ENCODE results near the gene PPM1H.
"Not testable (repeated sequence)": the region's sequence is repeated elsewhere in the genome, so short reads cannot be mapped to it uniquely, and the experiment has no call there.

Gene PPM1H

GRCh38 chr12:62771828-62772227, 163.1 kb downstream of the PPM1H start:
- no peak overlapping the region for H3K4me3 ChIP-seq (ENCODE audit: low read depth in 1 of 2, low read length in 2 of 2)
- H3K27ac ChIP-seq (ENCODE audit: low read depth, low read length), result no peak overlapping the region
- H3K27me3 ChIP-seq (ENCODE audit: control insufficient read depth in 1 of 2, insufficient read depth in 2 of 2, low read length in 2 of 2), result no peaks in the 10 kb centered on the region
- H3K36me3 ChIP-seq (ENCODE audit: insufficient read depth, low read length), result no peaks in the 10 kb centered on the region
- no peaks in the 10 kb centered on the region for H3K9me3 ChIP-seq (ENCODE audit: low read length)
- H3K9ac ChIP-seq (ENCODE audit: low read length), result no peak overlapping the region
- no peaks in the 10 kb centered on the region for H3K4me1 ChIP-seq (ENCODE audit: insufficient read depth, low read length)

DNA sequence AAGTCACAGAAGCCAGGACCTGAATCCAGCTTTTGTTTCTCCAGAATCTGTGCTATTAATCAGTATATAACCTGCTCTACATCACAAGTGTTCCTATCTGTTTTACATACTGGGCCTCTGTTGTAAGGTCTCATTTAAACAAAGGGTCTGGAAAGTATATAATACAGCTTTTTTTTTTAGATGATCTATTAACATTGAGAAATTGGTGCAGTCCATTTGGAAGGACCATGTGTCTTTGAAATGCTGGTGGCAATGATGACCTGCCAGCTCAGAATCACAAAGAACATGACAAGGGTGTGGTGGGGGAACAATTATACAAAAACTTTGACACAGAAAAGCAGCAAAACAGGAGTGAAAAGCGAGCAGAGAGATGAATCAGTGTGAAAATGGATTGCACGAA, 164.6 kb downstream of the PPM1H start:
- Histone ChIP-seq H3K9me3 (ENCODE audit: low read length) (no peaks in the 10 kb centered on the region), H3K36me3 (ENCODE audit: insufficient read depth, low read length) (no peaks in the 10 kb centered on the region), H3K9ac (ENCODE audit: low read length) (no peak overlapping the region), H3K27ac (ENCODE audit: low read depth, low read length) (no peak overlapping the region), H3K4me3 (ENCODE audit: low read depth in 1 of 2, low read length in 2 of 2) (no peak overlapping the region), H3K4me1 (ENCODE audit: insufficient read depth, low read length) (no peaks in the 10 kb centered on the region), H3K27me3 (ENCODE audit: control insufficient read depth in 1 of 2, insufficient read depth in 2 of 2, low read length in 2 of 2) (no peaks in the 10 kb centered on the region)

GRCh38 chr12:62769076-62769619, 165.8 kb downstream of the PPM1H start:
- no peaks in the 10 kb centered on the region for H3K27me3 ChIP-seq (ENCODE audit: control insufficient read depth in 1 of 2, insufficient read depth in 2 of 2, low read length in 2 of 2)
- H3K4me3 ChIP-seq (ENCODE audit: low read depth in 1 of 2, low read length in 2 of 2), result no peak overlapping the region
- no peaks in the 10 kb centered on the region for H3K4me1 ChIP-seq (ENCODE audit: insufficient read depth, low read length)
- H3K36me3 ChIP-seq (ENCODE audit: insufficient read depth, low read length), result no peaks in the 10 kb centered on the region
- no peak overlapping the region for H3K9ac ChIP-seq (ENCODE audit: low read length)
- H3K9me3 ChIP-seq (ENCODE audit: low read length), result no peaks in the 10 kb centered on the region
- H3K27ac ChIP-seq (ENCODE audit: low read depth, low read length), result no peak overlapping the region

GRCh38 chr12:62767946-62768345, 167.0 kb downstream of the PPM1H start:
- no peaks in the 10 kb centered on the region for H3K36me3 ChIP-seq (ENCODE audit: insufficient read depth, low read length)
- H3K4me1 ChIP-seq (ENCODE audit: insufficient read depth, low read length), result no peaks in the 10 kb centered on the region
- no peak overlapping the region for H3K4me3 ChIP-seq (ENCODE audit: low read depth in 1 of 2, low read length in 2 of 2)
- H3K9me3 ChIP-seq (ENCODE audit: low read length), result no peaks in the 10 kb centered on the region
- no peak overlapping the region for H3K27ac ChIP-seq (ENCODE audit: low read depth, low read length)
- H3K9ac ChIP-seq (ENCODE audit: low read length), result no peak overlapping the region
- no peaks in the 10 kb centered on the region for H3K27me3 ChIP-seq (ENCODE audit: control insufficient read depth in 1 of 2, insufficient read depth in 2 of 2, low read length in 2 of 2)

GRCh38 chr12:62767496-62767895, 167.5 kb downstream of the PPM1H start:
- Histone ChIP-seq H3K36me3 (ENCODE audit: insufficient read depth, low read length) (no peaks in the 10 kb centered on the region), H3K27ac (ENCODE audit: low read depth, low read length) (no peak overlapping the region), H3K9me3 (ENCODE audit: low read length) (no peaks in the 10 kb centered on the region), H3K4me1 (ENCODE audit: insufficient read depth, low read length) (no peaks in the 10 kb centered on the region), H3K27me3 (ENCODE audit: control insufficient read depth in 1 of 2, insufficient read depth in 2 of 2, low read length in 2 of 2) (no peaks in the 10 kb centered on the region), H3K9ac (ENCODE audit: low read length) (no peak overlapping the region), H3K4me3 (ENCODE audit: low read depth in 1 of 2, low read length in 2 of 2) (no peak overlapping the region)

DNA sequence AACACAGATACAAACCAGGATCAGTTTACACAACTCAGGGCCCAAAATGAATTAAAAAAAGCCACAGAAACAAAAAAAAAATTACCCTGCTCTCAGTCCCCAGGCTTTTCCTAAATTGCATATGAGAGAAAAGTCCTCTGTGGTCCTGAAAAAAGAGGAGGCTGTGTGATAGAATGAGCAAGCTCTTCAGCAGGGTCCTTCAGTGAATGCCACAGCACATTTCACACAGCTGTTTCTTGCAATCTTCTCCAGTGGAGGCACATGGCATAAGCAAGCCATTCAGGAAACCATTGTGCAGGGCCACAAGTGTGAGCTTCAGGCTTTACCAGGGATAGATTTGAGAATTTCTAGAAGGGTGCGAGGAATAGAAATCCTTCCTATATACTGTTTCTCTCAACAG, 168.5 kb downstream of the PPM1H start:
- no peak overlapping the region for H3K4me3 ChIP-seq (ENCODE audit: low read depth in 1 of 2, low read length in 2 of 2)
- no peaks in the 10 kb centered on the region for H3K4me1 ChIP-seq (ENCODE audit: insufficient read depth, low read length)
- H3K27ac ChIP-seq (ENCODE audit: low read depth, low read length), result no peak overlapping the region
- no peak overlapping the region for H3K9ac ChIP-seq (ENCODE audit: low read length)
- H3K27me3 ChIP-seq (ENCODE audit: control insufficient read depth in 1 of 2, insufficient read depth in 2 of 2, low read length in 2 of 2), result no peaks in the 10 kb centered on the region
- no peaks in the 10 kb centered on the region for H3K36me3 ChIP-seq (ENCODE audit: insufficient read depth, low read length)
- H3K9me3 ChIP-seq (ENCODE audit: low read length), result no peaks in the 10 kb centered on the region

- Histone ChIP-seq H3K4me1 (ENCODE audit: insufficient read depth, low read length) (no peaks in the 10 kb centered on the region), H3K9ac (ENCODE audit: low read length) (no peak overlapping the region), H3K4me3 (ENCODE audit: low read depth in 1 of 2, low read length in 2 of 2) (no peak overlapping the region), H3K36me3 (ENCODE audit: insufficient read depth, low read length) (no peaks in the 10 kb centered on the region), H3K27ac (ENCODE audit: low read depth, low read length) (no peak overlapping the region), H3K9me3 (ENCODE audit: low read length) (no peaks in the 10 kb centered on the region), H3K27me3 (ENCODE audit: control insufficient read depth in 1 of 2, insufficient read depth in 2 of 2, low read length in 2 of 2) (no peaks in the 10 kb centered on the region)
Observed at GRCh38 chr12:62763861-62764645, 170.9 kb downstream of the PPM1H start.

DNA sequence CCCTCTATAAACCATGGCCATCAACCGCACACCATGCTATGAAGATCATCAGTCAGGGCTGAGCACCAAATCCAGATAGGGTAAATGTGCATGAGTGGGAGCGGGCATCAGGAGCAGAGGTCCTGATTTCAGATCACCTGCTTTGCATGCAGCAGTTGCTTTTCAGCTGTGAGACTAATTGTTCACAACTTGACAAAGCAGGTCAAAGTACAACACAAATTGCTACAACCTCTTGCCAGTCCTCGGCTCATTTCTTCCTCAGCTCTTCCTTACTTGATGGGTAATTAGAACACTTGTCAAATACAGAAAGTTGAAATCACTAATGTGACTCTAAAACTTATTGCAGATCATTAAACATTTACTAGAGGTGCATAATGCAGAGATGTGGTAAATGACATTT, 171.6 kb downstream of the PPM1H start:
- no peaks in the 10 kb centered on the region for H3K27me3 ChIP-seq (ENCODE audit: control insufficient read depth in 1 of 2, insufficient read depth in 2 of 2, low read length in 2 of 2)
- H3K27ac ChIP-seq (ENCODE audit: low read depth, low read length), result no peak overlapping the region

GRCh38 chr12:62762645-62763044, 172.3 kb downstream of the PPM1H start:
- no peaks in the 10 kb centered on the region for H3K9me3 ChIP-seq (ENCODE audit: low read length)
- H3K9ac ChIP-seq (ENCODE audit: low read length), result no peak overlapping the region
- H3K27ac ChIP-seq (ENCODE audit: low read depth, low read length), result no peak overlapping the region
- H3K27me3 ChIP-seq (ENCODE audit: control insufficient read depth in 1 of 2, insufficient read depth in 2 of 2, low read length in 2 of 2), result no peaks in the 10 kb centered on the region
- H3K4me1 ChIP-seq (ENCODE audit: insufficient read depth, low read length), result no peaks in the 10 kb centered on the region
- no peak overlapping the region for H3K4me3 ChIP-seq (ENCODE audit: low read depth in 1 of 2, low read length in 2 of 2)
- H3K36me3 ChIP-seq (ENCODE audit: insufficient read depth, low read length), result no peaks in the 10 kb centered on the region

More for the DNA sequence above, 171.6 kb downstream of the PPM1H start:
- H3K4me1 ChIP-seq (ENCODE audit: insufficient read depth, low read length), result no peaks in the 10 kb centered on the region
- no peak overlapping the region for H3K4me3 ChIP-seq (ENCODE audit: low read depth in 1 of 2, low read length in 2 of 2)
- H3K9ac ChIP-seq (ENCODE audit: low read length), result no peak overlapping the region
- no peaks in the 10 kb centered on the region for H3K36me3 ChIP-seq (ENCODE audit: insufficient read depth, low read length)
- H3K9me3 ChIP-seq (ENCODE audit: low read length), result no peaks in the 10 kb centered on the region

DNA sequence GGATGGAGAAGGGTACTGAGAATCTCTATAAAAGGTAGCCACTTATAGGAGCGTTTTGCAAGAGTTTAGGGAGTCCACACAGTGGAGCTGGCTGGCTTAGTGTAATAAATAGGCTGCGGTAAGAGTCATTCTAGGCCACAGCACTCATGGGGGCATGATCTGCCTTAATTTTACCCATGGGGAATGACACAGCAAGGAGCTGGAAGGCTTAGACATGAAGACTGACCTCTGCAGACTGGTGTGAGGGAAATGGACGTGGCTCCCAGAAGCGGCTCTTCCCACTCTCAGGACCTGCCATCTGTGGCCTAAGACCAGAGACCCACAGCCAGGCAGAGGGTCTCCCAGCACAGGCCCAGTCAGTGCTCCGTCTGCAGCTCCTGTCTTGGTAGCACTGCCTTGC, 173.3 kb downstream of the PPM1H start:
- Histone ChIP-seq H3K4me1 (ENCODE audit: insufficient read depth, low read length) (no peaks in the 10 kb centered on the region), H3K27me3 (ENCODE audit: control insufficient read depth in 1 of 2, insufficient read depth in 2 of 2, low read length in 2 of 2) (no peaks in the 10 kb centered on the region), H3K9ac (ENCODE audit: low read length) (no peak overlapping the region), H3K27ac (ENCODE audit: low read depth, low read length) (no peak overlapping the region), H3K36me3 (ENCODE audit: insufficient read depth, low read length) (no peaks in the 10 kb centered on the region), H3K9me3 (ENCODE audit: low read length) (no peaks in the 10 kb centered on the region), H3K4me3 (ENCODE audit: low read depth in 1 of 2, low read length in 2 of 2) (no peak overlapping the region)

DNA sequence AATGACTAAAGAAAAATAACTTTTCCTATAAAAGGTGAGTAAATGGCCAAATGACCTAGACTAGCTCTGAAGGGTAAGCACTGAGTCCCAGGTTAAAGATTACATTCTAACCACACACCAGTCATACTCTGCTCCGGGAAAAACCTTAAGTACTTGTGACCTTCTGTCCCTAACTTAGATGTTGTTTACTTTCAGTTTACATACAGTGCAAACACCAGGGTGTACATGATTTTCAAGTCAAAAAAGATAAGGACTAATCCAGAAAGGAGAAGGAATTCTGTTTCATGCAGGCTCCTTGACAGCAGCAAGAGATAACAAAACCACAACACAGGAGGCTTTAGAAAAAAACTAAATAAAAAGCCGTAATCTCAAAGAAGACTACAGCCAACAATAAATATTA, 174.2 kb downstream of the PPM1H start:
- Histone ChIP-seq H3K9ac (ENCODE audit: low read length) (no peak overlapping the region), H3K36me3 (ENCODE audit: insufficient read depth, low read length) (no peaks in the 10 kb centered on the region), H3K27me3 (ENCODE audit: control insufficient read depth in 1 of 2, insufficient read depth in 2 of 2, low read length in 2 of 2) (no peaks in the 10 kb centered on the region), H3K4me1 (ENCODE audit: insufficient read depth, low read length) (no peaks in the 10 kb centered on the region), H3K4me3 (ENCODE audit: low read depth in 1 of 2, low read length in 2 of 2) (no peak overlapping the region), H3K9me3 (ENCODE audit: low read length) (no peaks in the 10 kb centered on the region), H3K27ac (ENCODE audit: low read depth, low read length) (no peak overlapping the region)

DNA sequence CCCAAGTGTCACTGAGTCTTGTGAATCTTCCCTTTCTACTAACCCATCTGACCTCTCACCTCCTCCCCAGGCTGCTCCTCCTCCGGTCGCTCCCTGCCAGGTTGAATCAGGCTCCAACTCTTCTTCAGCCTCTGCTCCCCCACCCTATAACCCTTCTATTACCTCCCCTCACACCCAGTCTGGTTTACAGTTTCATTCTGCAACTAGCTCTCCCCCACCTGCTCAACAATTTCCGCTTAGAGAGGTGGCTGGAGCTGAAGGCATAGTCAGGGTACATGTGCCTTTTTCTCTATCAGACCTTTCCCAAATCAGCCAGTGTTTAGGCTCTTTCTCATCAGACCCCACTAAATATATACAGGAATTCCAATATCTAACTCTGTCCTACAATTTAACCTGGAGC, 174.6 kb downstream of the PPM1H start:
- H3K9me3 ChIP-seq (ENCODE audit: low read length); H3K36me3 ChIP-seq (ENCODE audit: insufficient read depth, low read length); H3K9ac ChIP-seq (ENCODE audit: low read length); H3K27me3 ChIP-seq (ENCODE audit: control insufficient read depth in 1 of 2, insufficient read depth in 2 of 2, low read length in 2 of 2); H3K27ac ChIP-seq (ENCODE audit: low read depth, low read length); H3K4me1 ChIP-seq (ENCODE audit: insufficient read depth, low read length); H3K4me3 ChIP-seq (ENCODE audit: low read depth in 1 of 2, low read length in 2 of 2): not testable (repeated sequence)

All from muscle layer of colon (tissue), 2 donors.